Bronchial epithelial cell (primary cell): Measurements from ENCODE around the gene DEPDC5. TPM values are rescaled to one million over a fixed set of nuclear protein-coding genes. Genes with fewer than 3 reads are reported as not detected.

Source experiments
- DNase-seq: peaks from one replicate; pipeline ENCODE4 v3.0.0-alpha.2; 2010; ENCODE audit warnings: low read depth
- FAIRE-seq: peaks from 2 replicates; lab custom pipeline; 2011; peaks lifted over from hg19 to GRCh38; lab: Jason Lieb, UNC
- H3K27me3 ChIP-seq: 2 replicates; pipeline ENCODE4 v1.5.1; 2011; ENCODE audit warnings: low read length; ENCODE audit not compliant: control insufficient read depth, insufficient read depth
- H3K36me3 ChIP-seq: 2 replicates; pipeline ENCODE4 v1.5.1; 2011; ENCODE audit warnings: low read length; ENCODE audit not compliant: control insufficient read depth, insufficient read depth
- H3K4me3 ChIP-seq: 2 replicates; pipeline ENCODE4 v1.5.1; 2011; ENCODE audit warnings: mild to moderate bottlenecking, low read depth, low read length, control low read depth
- CTCF ChIP-seq: IDR thresholded peaks from 2 replicates; pipeline ENCODE4 v1.5.1; 2011; ENCODE audit warnings: mild to moderate bottlenecking, moderate library complexity, low read length, control low read depth, inconsistent platforms; ENCODE audit not compliant: insufficient read depth, severe bottlenecking
- total RNA-seq: library from RNA; depleted of rRNA; stranded (reverse); fragments of >200 nt; gene quantifications from 2 replicates; pipeline ENCODE4 v1.2.1, GENCODE V29; 2014

Gene DEPDC5
- total RNA-seq, 1 donor from 2014 or later = 6.8 TPM

GRCh38 chr22:31726692-31727091 is 27.1 kb upstream of the DEPDC5 start:
- FAIRE-seq = no peak

DNA sequence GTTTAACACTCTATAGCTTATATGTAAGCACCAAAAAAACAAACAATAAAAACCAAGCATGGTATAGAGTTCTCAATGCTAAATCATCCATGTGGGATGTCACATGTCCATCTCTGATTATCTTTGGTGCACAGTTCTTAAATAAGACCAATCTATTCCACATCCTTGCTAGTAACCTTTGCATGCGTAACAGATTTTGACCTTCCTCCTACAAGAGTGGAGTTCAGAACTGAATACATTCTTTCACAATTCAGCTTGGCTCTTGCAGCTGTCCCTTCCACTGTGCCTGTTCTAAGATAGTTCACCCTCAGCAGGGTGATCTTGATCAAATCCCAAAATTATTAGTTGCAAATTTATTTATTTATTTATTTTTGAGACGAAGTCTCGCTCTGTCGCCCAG is 25.0 kb upstream of the DEPDC5 start:
- FAIRE-seq (no peak), DNase-seq (no peak)
- H3K36me3 ChIP-seq = peaks cover 5% of the 10 kb centered on the region
- no peak for TF ChIP-seq CTCF
- H3K27me3 ChIP-seq = no peaks in the 10 kb centered on the region
- H3K4me3 ChIP-seq = no peak overlapping the region

More at GRCh38 chr22:31726692-31727091, 27.1 kb upstream of the DEPDC5 start:
- peaks cover 7% of the 10 kb centered on the region for H3K36me3 ChIP-seq
- H3K4me3 ChIP-seq = no peak overlapping the region
- DNase-seq = no peak
- no peak for TF ChIP-seq CTCF
- H3K27me3 ChIP-seq = no peaks in the 10 kb centered on the region

GRCh38 chr22:31730344-31730711 is 23.5 kb upstream of the DEPDC5 start:
- TF ChIP-seq CTCF = peak; percentile 19
- H3K27me3 ChIP-seq = no peaks in the 10 kb centered on the region
- DNase-seq (no peak), FAIRE-seq (no peak)
- no peak overlapping the region for H3K4me3 ChIP-seq
- H3K36me3 ChIP-seq = peaks cover 3% of the 10 kb centered on the region

DNA sequence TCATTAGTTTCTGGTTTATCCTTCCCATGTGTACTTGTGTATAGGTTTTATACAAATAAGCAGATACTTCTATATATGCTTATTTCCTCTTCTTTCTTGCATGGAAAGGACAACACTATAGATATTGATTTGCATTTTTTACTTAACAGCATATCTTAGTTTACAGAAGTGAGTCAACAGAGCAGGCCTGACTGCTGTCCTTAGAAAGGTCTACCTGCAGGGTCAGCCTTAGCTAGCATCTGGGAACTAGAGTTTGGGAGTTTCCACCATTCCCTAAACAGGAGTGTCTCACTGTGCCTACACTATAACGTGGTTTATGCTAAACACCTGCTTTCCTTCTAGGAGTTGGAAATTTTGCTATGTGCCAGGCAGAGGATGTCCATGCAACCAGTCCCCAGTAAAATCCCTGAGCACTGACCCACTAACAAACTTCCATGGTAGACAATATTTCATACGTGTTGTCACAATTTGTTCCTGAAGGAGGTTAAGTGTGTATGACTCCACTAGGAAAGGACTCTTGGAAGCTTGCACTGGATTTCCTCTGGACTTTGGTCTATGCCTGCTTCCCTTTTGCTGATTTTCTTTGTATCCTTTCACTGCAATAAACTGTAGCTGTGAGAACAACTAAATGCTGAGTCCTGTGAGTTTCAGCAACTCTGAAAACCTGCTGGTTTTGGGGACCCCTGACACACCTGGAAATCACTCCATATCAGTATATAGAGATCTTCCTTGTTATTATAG is 21.6 kb upstream of the DEPDC5 start:
- Histone ChIP-seq H3K36me3 (peaks cover 2% of the 10 kb centered on the region), H3K4me3 (no peak overlapping the region), H3K27me3 (no peaks in the 10 kb centered on the region)
- FAIRE-seq (no peak), DNase-seq (no peak)
- TF ChIP-seq CTCF = no peak

DNA sequence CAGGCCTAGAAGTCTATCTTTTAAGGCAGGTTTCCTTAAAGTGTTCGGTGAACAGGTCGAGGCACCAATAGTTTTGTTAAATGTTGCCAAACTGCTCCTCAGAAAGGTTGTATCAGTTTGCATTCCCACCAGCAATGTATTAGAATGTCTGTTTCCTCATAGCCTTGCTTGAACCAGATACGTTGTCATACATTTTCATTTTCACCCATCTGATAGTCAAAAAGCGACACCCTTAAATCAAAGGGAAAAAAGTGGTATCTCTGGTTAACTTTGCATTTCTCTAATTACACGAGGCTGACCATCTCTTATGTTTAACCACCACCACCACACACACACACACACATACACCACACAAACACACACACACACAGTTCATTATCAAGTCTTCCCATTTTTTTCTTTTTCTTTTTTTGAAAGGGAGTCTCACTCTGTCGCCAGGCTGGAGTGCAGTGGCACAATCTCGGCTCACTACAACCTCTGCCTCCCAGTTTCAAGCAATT is 20.2 kb upstream of the DEPDC5 start:
- no peak for DNase-seq
- TF ChIP-seq CTCF = no peak
- peaks cover 6% of the 10 kb centered on the region for H3K36me3 ChIP-seq

More for the DNA sequence above, 20.2 kb upstream of the DEPDC5 start:
- Histone ChIP-seq H3K4me3 (no peak overlapping the region), H3K27me3 (no peaks in the 10 kb centered on the region)
- peak; percentile 68 for FAIRE-seq
